ENCODE results near the gene CEP290.

CEP290 gene

GRCh38 chr12:88083634-88084033, 58.3 kb downstream of the CEP290 start:
- H3K4me1 ChIP-seq (ENCODE audit: control insufficient read depth, low read depth, low read length) = no peaks in the 10 kb centered on the region

GRCh38 chr12:88081247-88081646, 60.6 kb downstream of the CEP290 start:
- Histone ChIP-seq H3K9ac (ENCODE audit: low read length) (no peak overlapping the region), H4K8ac (ENCODE audit: low read depth, low read length) (no peak overlapping the region), H3K4me1 (ENCODE audit: control insufficient read depth, low read depth, low read length) (no peaks in the 10 kb centered on the region), H3K18ac (ENCODE audit: low read length) (no peak overlapping the region), H3K79me2 (ENCODE audit: control insufficient read depth, insufficient read depth, low read length) (no peaks in the 10 kb centered on the region), H3K27me3 (ENCODE audit: insufficient read depth, low read length, poor library complexity) (no peaks in the 10 kb centered on the region), H3K4ac (ENCODE audit: low read depth, low read length) (no peak overlapping the region), H3K36me3 (ENCODE audit: control insufficient read depth, insufficient read depth, low read length) (no peaks in the 10 kb centered on the region), H3K4me3 (ENCODE audit: low read length) (no peak overlapping the region), H2AK5ac (ENCODE audit: low read length) (no peak overlapping the region), H3K56ac (ENCODE audit: low read length) (no peak overlapping the region), H4K5ac (ENCODE audit: low read length) (no peak overlapping the region), H3K23ac (ENCODE audit: low read length) (no peak overlapping the region), H3K27ac (ENCODE audit: low read depth, low read length) (no peak overlapping the region), H3K4me2 (ENCODE audit: low read length) (no peak overlapping the region), H3K79me1 (ENCODE audit: low read length) (no peaks in the 10 kb centered on the region), H2BK5ac (ENCODE audit: low read length) (no peak overlapping the region), H2BK15ac (replicated peaks; ENCODE audit: low read depth) (no peak overlapping the region), H2BK120ac (ENCODE audit: low read depth, low read length) (no peak overlapping the region)
- no peak for DNase-seq

More at GRCh38 chr12:88083634-88084033, 58.3 kb downstream of the CEP290 start:
- no peak overlapping the region for H2BK5ac ChIP-seq (ENCODE audit: low read length)
- H3K56ac ChIP-seq (ENCODE audit: low read length) = no peak overlapping the region
- H4K5ac ChIP-seq (ENCODE audit: low read length) = no peak overlapping the region
- H3K4ac ChIP-seq (ENCODE audit: low read depth, low read length) = no peak overlapping the region
- no peak overlapping the region for H3K4me2 ChIP-seq (ENCODE audit: low read length)
- no peak overlapping the region for H4K8ac ChIP-seq (ENCODE audit: low read depth, low read length)
- DNase-seq = no peak
- H3K27ac ChIP-seq (ENCODE audit: low read depth, low read length) = no peak overlapping the region
- no peak overlapping the region for H2BK15ac ChIP-seq (replicated peaks; ENCODE audit: low read depth)
- no peak overlapping the region for H2BK120ac ChIP-seq (ENCODE audit: low read depth, low read length)
- H3K18ac ChIP-seq (ENCODE audit: low read length) = no peak overlapping the region
- no peaks in the 10 kb centered on the region for H3K79me2 ChIP-seq (ENCODE audit: control insufficient read depth, insufficient read depth, low read length)
- no CpG with 5 or more reads among the region's 3 CpGs for WGBS (ENCODE audit: extremely low coverage, insufficient coverage, low lambda C conversion rate)
- no peaks in the 10 kb centered on the region for H3K27me3 ChIP-seq (ENCODE audit: insufficient read depth, low read length, poor library complexity)
- H3K9ac ChIP-seq (ENCODE audit: low read length) = no peak overlapping the region
- no peaks in the 10 kb centered on the region for H3K79me1 ChIP-seq (ENCODE audit: low read length)
- H3K36me3 ChIP-seq (ENCODE audit: control insufficient read depth, insufficient read depth, low read length) = no peaks in the 10 kb centered on the region
- no peak overlapping the region for H3K4me3 ChIP-seq (ENCODE audit: low read length)
- no peak overlapping the region for H2AK5ac ChIP-seq (ENCODE audit: low read length)
- H3K23ac ChIP-seq (ENCODE audit: low read length) = no peak overlapping the region

GRCh38 chr12:88067301-88067700, 74.6 kb downstream of the CEP290 start:
- no peak for DNase-seq
- H2BK120ac ChIP-seq (ENCODE audit: low read depth, low read length) = no peak overlapping the region
- H2AK5ac ChIP-seq (ENCODE audit: low read length) = no peak overlapping the region
- H3K79me2 ChIP-seq (ENCODE audit: control insufficient read depth, insufficient read depth, low read length) = no peaks in the 10 kb centered on the region
- no CpG with 5 or more reads among the region's 9 CpGs for WGBS (ENCODE audit: extremely low coverage, insufficient coverage, low lambda C conversion rate)
- no peak overlapping the region for H4K5ac ChIP-seq (ENCODE audit: low read length)
- H3K4me1 ChIP-seq (ENCODE audit: control insufficient read depth, low read depth, low read length) = no peaks in the 10 kb centered on the region
- H3K4me3 ChIP-seq (ENCODE audit: low read length) = no peak overlapping the region
- no peak overlapping the region for H3K9ac ChIP-seq (ENCODE audit: low read length)
- H3K4me2 ChIP-seq (ENCODE audit: low read length) = no peak overlapping the region
- no peak overlapping the region for H2BK5ac ChIP-seq (ENCODE audit: low read length)
- H2BK15ac ChIP-seq (replicated peaks; ENCODE audit: low read depth) = no peak overlapping the region
- no peaks in the 10 kb centered on the region for H3K36me3 ChIP-seq (ENCODE audit: control insufficient read depth, insufficient read depth, low read length)
- H3K18ac ChIP-seq (ENCODE audit: low read length) = no peak overlapping the region
- no peaks in the 10 kb centered on the region for H3K79me1 ChIP-seq (ENCODE audit: low read length)
- no peak overlapping the region for H4K8ac ChIP-seq (ENCODE audit: low read depth, low read length)
- no peak overlapping the region for H3K23ac ChIP-seq (ENCODE audit: low read length)
- H3K4ac ChIP-seq (ENCODE audit: low read depth, low read length) = no peak overlapping the region
- no peak overlapping the region for H3K56ac ChIP-seq (ENCODE audit: low read length)
- no peak overlapping the region for H3K27ac ChIP-seq (ENCODE audit: low read depth, low read length)
- no peaks in the 10 kb centered on the region for H3K27me3 ChIP-seq (ENCODE audit: insufficient read depth, low read length, poor library complexity)

GRCh38 chr12:88063375-88063774, 78.5 kb downstream of the CEP290 start:
- H3K4me2 ChIP-seq (ENCODE audit: low read length) = no peak overlapping the region
- H3K18ac ChIP-seq (ENCODE audit: low read length) = no peak overlapping the region

GRCh38 chr12:88062474-88062873, 79.4 kb downstream of the CEP290 start:
- H2BK5ac ChIP-seq (ENCODE audit: low read length) = no peak overlapping the region
- H3K4me2 ChIP-seq (ENCODE audit: low read length) = no peak overlapping the region
- H3K4me1 ChIP-seq (ENCODE audit: control insufficient read depth, low read depth, low read length) = no peaks in the 10 kb centered on the region
- DNase-seq = no peak
- no peaks in the 10 kb centered on the region for H3K36me3 ChIP-seq (ENCODE audit: control insufficient read depth, insufficient read depth, low read length)
- H3K18ac ChIP-seq (ENCODE audit: low read length) = no peak overlapping the region
- no peaks in the 10 kb centered on the region for H3K79me1 ChIP-seq (ENCODE audit: low read length)
- H3K4ac ChIP-seq (ENCODE audit: low read depth, low read length) = no peak overlapping the region
- no peak overlapping the region for H3K27ac ChIP-seq (ENCODE audit: low read depth, low read length)
- no peak overlapping the region for H2BK15ac ChIP-seq (replicated peaks; ENCODE audit: low read depth)
- H4K5ac ChIP-seq (ENCODE audit: low read length) = no peak overlapping the region
- H3K4me3 ChIP-seq (ENCODE audit: low read length) = no peak overlapping the region
- H3K56ac ChIP-seq (ENCODE audit: low read length) = no peak overlapping the region
- no peak overlapping the region for H3K23ac ChIP-seq (ENCODE audit: low read length)
- H2BK120ac ChIP-seq (ENCODE audit: low read depth, low read length) = no peak overlapping the region
- H2AK5ac ChIP-seq (ENCODE audit: low read length) = no peak overlapping the region
- H4K8ac ChIP-seq (ENCODE audit: low read depth, low read length) = no peak overlapping the region
- no CpG with 5 or more reads among the region's 1 CpG for WGBS (ENCODE audit: extremely low coverage, insufficient coverage, low lambda C conversion rate)
- no peak overlapping the region for H3K9ac ChIP-seq (ENCODE audit: low read length)
- no peaks in the 10 kb centered on the region for H3K27me3 ChIP-seq (ENCODE audit: insufficient read depth, low read length, poor library complexity)
- H3K79me2 ChIP-seq (ENCODE audit: control insufficient read depth, insufficient read depth, low read length) = no peaks in the 10 kb centered on the region

More at GRCh38 chr12:88063375-88063774, 78.5 kb downstream of the CEP290 start:
- no peak overlapping the region for H3K4ac ChIP-seq (ENCODE audit: low read depth, low read length)
- H3K4me3 ChIP-seq (ENCODE audit: low read length) = no peak overlapping the region
- no peak overlapping the region for H2BK5ac ChIP-seq (ENCODE audit: low read length)
- no peaks in the 10 kb centered on the region for H3K27me3 ChIP-seq (ENCODE audit: insufficient read depth, low read length, poor library complexity)
- H3K36me3 ChIP-seq (ENCODE audit: control insufficient read depth, insufficient read depth, low read length) = no peaks in the 10 kb centered on the region
- H4K8ac ChIP-seq (ENCODE audit: low read depth, low read length) = no peak overlapping the region
- DNase-seq = no peak
- no peak overlapping the region for H2BK15ac ChIP-seq (replicated peaks; ENCODE audit: low read depth)
- H2AK5ac ChIP-seq (ENCODE audit: low read length) = no peak overlapping the region
- H4K5ac ChIP-seq (ENCODE audit: low read length) = no peak overlapping the region
- no peak overlapping the region for H3K56ac ChIP-seq (ENCODE audit: low read length)
- no peak overlapping the region for H3K9ac ChIP-seq (ENCODE audit: low read length)
- WGBS (ENCODE audit: extremely low coverage, insufficient coverage, low lambda C conversion rate) = no CpG with 5 or more reads among the region's 2 CpGs
- H3K4me1 ChIP-seq (ENCODE audit: control insufficient read depth, low read depth, low read length) = no peaks in the 10 kb centered on the region
- H3K23ac ChIP-seq (ENCODE audit: low read length) = no peak overlapping the region
- no peak overlapping the region for H3K27ac ChIP-seq (ENCODE audit: low read depth, low read length)
- no peak overlapping the region for H2BK120ac ChIP-seq (ENCODE audit: low read depth, low read length)
- H3K79me1 ChIP-seq (ENCODE audit: low read length) = no peaks in the 10 kb centered on the region
- H3K79me2 ChIP-seq (ENCODE audit: control insufficient read depth, insufficient read depth, low read length) = no peaks in the 10 kb centered on the region

- Histone ChIP-seq H3K27me3 (ENCODE audit: insufficient read depth, low read length, poor library complexity) (no peaks in the 10 kb centered on the region), H3K18ac (ENCODE audit: low read length) (no peak overlapping the region), H2BK5ac (ENCODE audit: low read length) (no peak overlapping the region), H3K79me2 (ENCODE audit: control insufficient read depth, insufficient read depth, low read length) (no peaks in the 10 kb centered on the region), H3K4ac (ENCODE audit: low read depth, low read length) (no peak overlapping the region), H3K4me2 (ENCODE audit: low read length) (no peak overlapping the region), H3K4me1 (ENCODE audit: control insufficient read depth, low read depth, low read length) (no peaks in the 10 kb centered on the region), H2AK5ac (ENCODE audit: low read length) (no peak overlapping the region), H2BK120ac (ENCODE audit: low read depth, low read length) (no peak overlapping the region), H3K9ac (ENCODE audit: low read length) (no peak overlapping the region), H3K4me3 (ENCODE audit: low read length) (no peak overlapping the region), H4K5ac (ENCODE audit: low read length) (no peak overlapping the region), H2BK15ac (replicated peaks; ENCODE audit: low read depth) (no peak overlapping the region), H3K27ac (ENCODE audit: low read depth, low read length) (no peak overlapping the region), H3K79me1 (ENCODE audit: low read length) (no peaks in the 10 kb centered on the region), H4K8ac (ENCODE audit: low read depth, low read length) (no peak overlapping the region), H3K56ac (ENCODE audit: low read length) (no peak overlapping the region), H3K36me3 (ENCODE audit: control insufficient read depth, insufficient read depth, low read length) (no peaks in the 10 kb centered on the region), H3K23ac (ENCODE audit: low read length) (no peak overlapping the region)
- WGBS (ENCODE audit: extremely low coverage, insufficient coverage, low lambda C conversion rate) = no CpG with 5 or more reads among the region's 1 CpG
- no peak for DNase-seq
Observed at GRCh38 chr12:88058719-88059077, 83.2 kb downstream of the CEP290 start.
